HG02678 (cell line): ENCODE measurements around the gene AKT2.

Experiments used
- ATAC-seq: cut with Tn5 transposase; IDR thresholded peaks from one replicate; pipeline ENCODE4 v1.9.1; 2021; ENCODE audit warnings: mild to moderate bottlenecking, moderate library complexity; ENCODE audit not compliant: unreplicated experiment

Gene AKT2

GRCh38 chr19:40237791-40238190 lies 47.4 kb downstream of the AKT2 start:
- no peak for ATAC-seq

GRCh38 chr19:40236366-40236765 lies 48.8 kb downstream of the AKT2 start:
- no peak for ATAC-seq

GRCh38 chr19:40236026-40236355 lies 49.2 kb downstream of the AKT2 start:
- no peak for ATAC-seq

- ATAC-seq = no peak
Measured at GRCh38 chr19:40235238-40236025, 49.7 kb downstream of the AKT2 start.

- ATAC-seq = no peak
Measured at GRCh38 chr19:40234429-40235237, 50.5 kb downstream of the AKT2 start.

GRCh38 chr19:40233811-40234389 lies 51.2 kb downstream of the AKT2 start:
- no peak for ATAC-seq

DNA sequence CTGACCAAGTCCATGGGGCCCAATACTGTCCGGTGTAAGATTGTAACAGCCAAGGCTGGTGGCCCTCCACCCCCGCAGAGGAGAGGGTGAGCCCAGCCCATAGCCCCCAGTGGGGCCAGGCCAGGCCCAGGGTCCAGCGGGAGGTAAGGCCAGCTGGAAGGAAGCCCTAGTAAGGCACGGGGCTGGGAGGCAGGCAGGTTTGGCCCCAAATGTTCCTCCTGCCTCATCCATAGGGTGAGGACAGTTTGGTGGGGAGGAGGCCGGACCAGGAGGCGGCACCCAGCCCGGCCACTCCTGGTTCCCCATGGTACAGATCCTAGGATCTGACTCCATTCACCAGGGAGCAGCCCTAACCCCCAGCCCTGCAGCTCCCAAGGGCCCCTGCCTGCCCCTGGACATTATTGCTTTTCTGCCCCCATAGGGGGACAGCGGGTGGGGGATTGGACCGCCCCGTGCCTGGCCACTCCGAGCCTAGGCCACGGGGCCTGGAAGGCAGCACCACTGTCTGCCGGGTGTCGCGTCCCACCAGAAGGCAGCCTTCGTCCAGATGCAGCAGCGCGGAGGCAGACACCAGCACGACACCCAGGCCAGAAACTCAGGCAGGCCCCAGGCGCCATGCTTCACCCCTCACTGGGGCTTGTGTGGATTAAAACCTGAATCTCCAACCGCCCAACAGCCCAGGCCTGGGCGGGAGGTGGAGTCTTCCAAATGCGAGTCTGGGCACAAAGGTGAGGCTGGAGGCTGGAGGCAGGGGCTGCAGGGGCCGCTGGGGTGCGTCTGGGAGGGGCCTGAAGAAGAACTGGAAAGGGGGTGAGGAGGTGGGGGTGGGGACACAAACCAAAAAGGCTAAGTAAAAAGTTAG lies 52.0 kb downstream of the AKT2 start:
- no peak for ATAC-seq

- ATAC-seq = no peak
Measured at GRCh38 chr19:40232479-40232878, 52.7 kb downstream of the AKT2 start.

DNA sequence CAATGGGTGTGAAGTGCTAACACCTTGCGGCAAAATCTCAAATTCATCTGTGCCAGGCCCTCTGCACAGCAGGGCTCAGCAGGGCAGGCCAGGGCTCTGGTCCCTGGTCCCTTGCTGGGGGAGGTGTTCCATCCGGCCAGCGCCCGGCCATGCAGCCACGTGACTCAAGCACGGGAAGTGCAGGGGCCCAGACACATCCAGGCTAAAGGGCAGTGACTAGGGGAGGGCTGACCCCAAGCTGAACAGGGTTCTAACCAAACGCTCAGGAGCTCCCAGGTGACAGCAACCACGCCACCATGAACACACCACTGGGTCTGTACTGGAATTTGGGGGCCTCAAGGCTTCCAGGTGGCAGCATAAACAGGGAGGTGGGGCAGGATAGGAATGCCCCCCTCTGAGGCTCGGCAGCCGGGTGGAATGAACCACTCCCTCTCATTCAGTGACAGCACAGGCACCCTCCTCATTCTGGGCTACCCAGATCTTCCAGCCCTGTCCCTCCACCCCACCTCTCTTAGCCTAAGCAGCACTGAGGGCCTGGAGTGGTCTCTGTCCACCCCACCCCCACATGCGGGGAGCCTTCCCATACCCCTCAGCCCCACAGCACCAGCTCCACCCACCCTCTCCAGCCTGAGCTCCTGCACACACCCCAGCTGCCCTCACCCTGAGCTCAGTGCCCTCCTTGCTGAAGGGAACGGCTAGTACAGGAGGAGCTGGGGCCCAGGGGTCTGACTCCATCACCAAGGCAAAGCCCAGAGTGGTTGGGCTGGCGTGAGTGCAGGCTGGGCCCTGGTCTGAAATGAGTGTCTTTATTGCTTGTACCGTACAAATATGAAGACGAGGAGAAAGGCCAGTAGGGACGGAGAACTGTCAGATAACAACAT lies 53.4 kb downstream of the AKT2 start:
- no peak for ATAC-seq

GRCh38 chr19:40231057-40231456 lies 54.1 kb downstream of the AKT2 start:
- ATAC-seq = no peak

GRCh38 chr19:40229926-40230417 lies 55.2 kb downstream of the AKT2 start:
- no peak for ATAC-seq

GRCh38 chr19:40229484-40229883 lies 55.7 kb downstream of the AKT2 start:
- no peak for ATAC-seq

- ATAC-seq = no peak
Measured at GRCh38 chr19:40228863-40229262, 56.3 kb downstream of the AKT2 start.

DNA sequence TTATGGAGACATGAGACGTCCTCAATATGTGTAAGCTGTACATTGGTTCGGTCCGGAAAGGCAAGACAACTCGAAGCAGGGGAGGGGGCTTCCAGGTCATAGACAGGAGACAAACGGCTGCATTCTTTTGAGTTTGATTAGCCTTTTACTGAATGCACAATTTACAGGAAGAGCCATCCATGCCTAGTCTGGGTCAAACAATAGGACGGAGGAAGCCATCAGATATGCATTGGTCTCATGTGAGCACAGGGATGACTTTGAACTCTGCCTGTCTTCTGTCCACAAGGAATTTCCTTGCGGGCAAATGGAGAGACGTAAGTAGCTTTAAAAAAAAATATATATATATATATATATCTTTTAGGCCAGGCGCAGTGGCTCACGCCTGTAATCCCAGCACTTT lies 56.8 kb downstream of the AKT2 start:
- ATAC-seq = no peak

GRCh38 chr19:40225440-40226305 lies 59.5 kb downstream of the AKT2 start:
- no peak for ATAC-seq

DNA sequence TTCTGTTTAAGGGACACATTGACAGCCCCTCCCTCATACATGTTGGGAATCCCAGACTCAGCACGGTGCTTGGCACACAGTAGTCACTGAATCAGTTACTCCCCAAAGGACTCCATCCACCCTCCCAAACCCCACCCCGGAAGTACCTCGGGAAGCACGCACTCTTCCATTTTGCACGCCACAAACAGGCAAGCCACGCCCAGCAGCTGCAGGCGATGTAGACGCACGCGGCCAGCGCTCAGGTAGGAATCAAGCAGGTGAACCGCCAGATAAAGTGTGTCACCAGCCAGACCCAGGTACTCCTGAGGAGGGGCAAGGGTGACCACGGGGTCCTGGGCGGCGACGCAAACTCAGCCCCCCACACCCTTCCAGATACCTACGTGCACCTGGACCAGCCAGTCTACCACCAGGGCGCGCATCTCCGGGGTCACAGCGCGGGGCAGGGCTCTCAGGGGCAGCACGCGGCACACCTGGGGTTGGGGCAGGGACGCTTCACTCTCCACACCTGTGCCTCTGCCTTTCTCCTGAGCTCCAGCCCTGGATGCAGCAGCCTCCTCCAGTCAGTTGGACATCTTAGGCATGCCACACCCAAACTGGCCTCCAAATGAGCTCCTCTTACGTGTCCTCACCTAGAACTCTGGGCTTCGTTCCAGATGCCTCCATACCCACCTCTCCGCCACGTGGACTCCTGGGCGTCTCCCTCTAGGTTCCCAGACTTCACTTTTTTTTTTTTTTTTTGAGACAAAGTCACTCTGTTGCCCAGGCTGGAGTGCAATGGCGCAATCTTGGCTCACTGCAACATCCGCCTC lies 60.6 kb downstream of the AKT2 start:
- ATAC-seq = no peak

DNA sequence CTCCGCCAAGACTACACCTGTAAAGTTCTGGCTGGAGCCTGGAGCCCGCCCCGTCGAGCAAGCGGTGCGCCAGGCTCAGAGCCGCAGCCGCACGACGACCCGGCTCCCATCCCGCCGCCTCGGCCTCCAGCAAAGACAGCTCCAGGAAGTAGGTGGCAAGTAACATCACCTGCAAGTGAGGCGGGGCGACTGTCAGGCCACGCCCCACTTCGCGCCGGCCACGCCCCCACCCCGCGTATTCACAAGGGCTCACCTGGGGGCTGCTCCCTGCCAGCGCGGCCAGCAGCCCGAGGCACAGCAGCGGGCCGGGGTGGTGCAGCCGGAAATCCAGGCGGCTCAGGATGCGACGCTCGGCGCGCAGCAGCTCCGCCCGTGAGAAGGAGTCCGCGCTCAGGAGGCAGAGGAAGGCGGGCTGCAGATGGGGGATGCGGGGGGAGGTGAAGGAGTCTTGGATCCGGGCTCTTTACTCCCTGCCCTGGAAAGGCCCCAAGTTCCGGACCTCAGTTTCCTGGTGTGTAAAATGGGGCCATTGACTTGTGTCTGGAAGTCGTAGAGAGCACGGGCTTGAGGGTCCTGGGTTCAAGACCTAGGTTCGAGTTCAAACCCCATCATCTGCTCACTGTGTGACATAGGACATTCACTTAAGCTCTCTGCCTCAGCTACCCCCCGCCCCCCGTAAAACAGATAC lies 61.9 kb downstream of the AKT2 start:
- ATAC-seq = no peak
